HEK293 (cell line): ENCODE data around the gene SREBF1.

Experiments used
- FEZF1 ChIP-seq: fragments of 450-650 bp; formaldehyde crosslinking; IDR thresholded peaks from 2 replicates; pipeline ENCODE4 v1.5.1; 2016; ENCODE audit warnings: missing biosample characterization, missing genetic modification characterization
- HOXD13 ChIP-seq: sonication (generic); formaldehyde crosslinking; IDR thresholded peaks from 2 replicates; pipeline ENCODE4 v1.8.0; 2022; ENCODE audit warnings: missing genetic modification reagents, borderline replicate concordance
- MEIS1 ChIP-seq: sonication (generic); formaldehyde crosslinking; IDR thresholded peaks from 2 replicates; pipeline ENCODE4 v1.8.1; 2022; ENCODE audit warnings: missing genetic modification reagents, mild to moderate bottlenecking, borderline replicate concordance
- SP7 ChIP-seq: fragments of 450-650 bp; formaldehyde crosslinking; IDR thresholded peaks from 2 replicates; pipeline ENCODE4 v1.5.1; 2016; ENCODE audit warnings: missing biosample characterization, missing genetic modification characterization
- ZBTB1 ChIP-seq: fragments of 450-650 bp; formaldehyde crosslinking; IDR thresholded peaks from 2 replicates; pipeline ENCODE4 v1.5.1; 2016; ENCODE audit warnings: missing biosample characterization, missing genetic modification characterization
- ZFP37 ChIP-seq: fragments of 450-650 bp; formaldehyde crosslinking; IDR thresholded peaks from 2 replicates; pipeline ENCODE4 v1.5.1; 2016; ENCODE audit warnings: missing biosample characterization, missing genetic modification characterization
- ZNF132 ChIP-seq: fragments of 450-650 bp; formaldehyde crosslinking; IDR thresholded peaks from 2 replicates; pipeline ENCODE4 v1.5.1; 2017; ENCODE audit warnings: missing biosample characterization, missing genetic modification characterization, borderline replicate concordance
- ZNF202 ChIP-seq: fragments of 450-650 bp; formaldehyde crosslinking; IDR thresholded peaks from 2 replicates; pipeline ENCODE4 v1.5.1; 2016; ENCODE audit warnings: missing biosample characterization, missing genetic modification characterization, borderline replicate concordance
- ZNF211 ChIP-seq: fragments of 450-650 bp; formaldehyde crosslinking; IDR thresholded peaks from 2 replicates; pipeline ENCODE4 v1.5.1; 2016; ENCODE audit warnings: low read depth, missing biosample characterization, missing genetic modification characterization
- ZNF223 ChIP-seq: fragments of 450-650 bp; formaldehyde crosslinking; IDR thresholded peaks from 2 replicates; pipeline ENCODE4 v1.5.1; 2016; ENCODE audit warnings: missing biosample characterization, missing genetic modification characterization
- ZNF423 ChIP-seq: fragments of 450-650 bp; formaldehyde crosslinking; IDR thresholded peaks from 2 replicates; pipeline ENCODE4 v1.5.1; 2016; ENCODE audit warnings: missing biosample characterization, missing genetic modification characterization
- ZNF433 ChIP-seq: fragments of 450-650 bp; formaldehyde crosslinking; IDR thresholded peaks from 2 replicates; pipeline ENCODE4 v1.5.1; 2016; ENCODE audit warnings: missing biosample characterization, missing genetic modification characterization, low read depth
- ZNF48 ChIP-seq: fragments of 450-650 bp; formaldehyde crosslinking; IDR thresholded peaks from 2 replicates; pipeline ENCODE4 v1.5.1; 2016; ENCODE audit warnings: missing biosample characterization, missing genetic modification characterization
- ZNF501 ChIP-seq: fragments of 450-650 bp; formaldehyde crosslinking; IDR thresholded peaks from 2 replicates; pipeline ENCODE4 v1.5.1; 2016; ENCODE audit warnings: missing biosample characterization, missing genetic modification characterization
- ZNF544 ChIP-seq: fragments of 450-650 bp; formaldehyde crosslinking; IDR thresholded peaks from 2 replicates; pipeline ENCODE4 v1.5.0; 2017; ENCODE audit warnings: missing biosample characterization, missing genetic modification characterization
- ZNF561 ChIP-seq: fragments of 450-650 bp; IDR thresholded peaks from 2 replicates; pipeline ENCODE4 v1.5.1; 2018; ENCODE audit warnings: missing biosample characterization, missing genetic modification characterization, borderline replicate concordance
- ZNF623 ChIP-seq: fragments of 450-650 bp; formaldehyde crosslinking; IDR thresholded peaks from 2 replicates; pipeline ENCODE4 v1.5.1; 2016; ENCODE audit warnings: missing biosample characterization, missing genetic modification characterization
- TF ChIP-seq, protein P1 (sequence below): fragments of 450-650 bp; formaldehyde crosslinking; IDR thresholded peaks from 2 replicates; pipeline ENCODE4 v1.5.1; 2017; ENCODE audit warnings: missing biosample characterization, missing genetic modification characterization
- TF ChIP-seq, protein P2 (sequence below): fragments of 450-650 bp; formaldehyde crosslinking; optimal IDR thresholded peaks from 2 replicates; pipeline ENCODE3; 2016; ENCODE audit warnings: missing biosample characterization, mild to moderate bottlenecking, missing genetic modification characterization
- TF ChIP-seq, protein P3 (sequence below): fragments of 450-650 bp; formaldehyde crosslinking; IDR thresholded peaks from 2 replicates; pipeline ENCODE4 v1.5.1; 2016; ENCODE audit warnings: missing biosample characterization, missing genetic modification characterization
- TF ChIP-seq, protein P4 (sequence below): fragments of 450-650 bp; IDR thresholded peaks from 2 replicates; pipeline ENCODE4 v1.5.1; 2018; ENCODE audit warnings: missing biosample characterization, mild to moderate bottlenecking, missing genetic modification characterization
- TF ChIP-seq, protein P5 (sequence below): fragments of 450-650 bp; formaldehyde crosslinking; IDR thresholded peaks from 2 replicates; pipeline ENCODE4 v1.5.1; 2016; ENCODE audit warnings: missing biosample characterization, missing genetic modification characterization
- TF ChIP-seq, protein P6 (sequence below): fragments of 450-650 bp; formaldehyde crosslinking; IDR thresholded peaks from 2 replicates; pipeline ENCODE4 v1.5.1; 2016; ENCODE audit warnings: missing biosample characterization, missing genetic modification characterization
- TF ChIP-seq, protein P7 (sequence below): fragments of 450-650 bp; formaldehyde crosslinking; IDR thresholded peaks from 2 replicates; pipeline ENCODE4 v1.5.1; 2017; ENCODE audit warnings: missing biosample characterization, missing genetic modification characterization
- TF ChIP-seq, protein P8 (sequence below): fragments of 450-650 bp; formaldehyde crosslinking; IDR thresholded peaks from 2 replicates; pipeline ENCODE4 v1.5.1; 2016; ENCODE audit warnings: missing biosample characterization, missing genetic modification characterization

Gene SREBF1

DNA sequence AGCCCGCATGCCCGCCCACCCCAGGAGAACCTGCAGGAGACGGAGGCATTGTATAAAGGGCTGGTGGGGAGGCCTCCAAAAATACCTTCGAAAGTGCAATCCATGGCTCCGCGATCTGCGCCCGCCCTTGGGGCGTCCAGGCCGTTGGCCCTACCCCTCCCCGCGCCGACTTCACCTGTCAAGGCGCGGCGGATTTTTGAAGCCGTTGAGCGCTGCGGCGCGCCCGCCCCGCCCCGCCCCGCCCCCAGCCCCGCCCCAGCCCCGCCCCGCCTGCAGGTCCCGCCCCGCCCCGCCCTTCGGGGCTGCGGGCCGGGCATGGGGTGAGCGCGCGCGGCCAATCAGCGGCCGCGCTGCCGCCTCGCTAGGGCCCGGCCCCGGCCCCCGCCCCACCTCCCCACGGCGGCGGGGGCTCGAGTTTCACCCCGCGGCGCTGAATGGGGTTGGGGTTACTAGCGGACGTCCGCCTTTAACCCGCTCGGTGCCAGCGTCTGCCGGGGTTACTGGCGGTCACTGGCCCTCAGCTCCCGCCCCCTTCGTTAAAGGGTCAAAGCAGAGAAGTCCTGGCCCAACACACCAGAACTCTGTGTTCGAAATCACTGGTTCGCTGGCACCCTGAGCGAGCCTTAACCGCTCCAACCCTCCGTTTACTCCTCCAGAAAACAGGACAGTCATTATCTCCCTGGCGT, 13.2 kb downstream of the SREBF1 start (continued):
- TF ChIP-seq, protein P1, sequence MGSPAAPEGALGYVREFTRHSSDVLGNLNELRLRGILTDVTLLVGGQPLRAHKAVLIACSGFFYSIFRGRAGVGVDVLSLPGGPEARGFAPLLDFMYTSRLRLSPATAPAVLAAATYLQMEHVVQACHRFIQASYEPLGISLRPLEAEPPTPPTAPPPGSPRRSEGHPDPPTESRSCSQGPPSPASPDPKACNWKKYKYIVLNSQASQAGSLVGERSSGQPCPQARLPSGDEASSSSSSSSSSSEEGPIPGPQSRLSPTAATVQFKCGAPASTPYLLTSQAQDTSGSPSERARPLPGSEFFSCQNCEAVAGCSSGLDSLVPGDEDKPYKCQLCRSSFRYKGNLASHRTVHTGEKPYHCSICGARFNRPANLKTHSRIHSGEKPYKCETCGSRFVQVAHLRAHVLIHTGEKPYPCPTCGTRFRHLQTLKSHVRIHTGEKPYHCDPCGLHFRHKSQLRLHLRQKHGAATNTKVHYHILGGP (tag by site-specific recombination), result no peak
- TF ChIP-seq, protein P2, sequence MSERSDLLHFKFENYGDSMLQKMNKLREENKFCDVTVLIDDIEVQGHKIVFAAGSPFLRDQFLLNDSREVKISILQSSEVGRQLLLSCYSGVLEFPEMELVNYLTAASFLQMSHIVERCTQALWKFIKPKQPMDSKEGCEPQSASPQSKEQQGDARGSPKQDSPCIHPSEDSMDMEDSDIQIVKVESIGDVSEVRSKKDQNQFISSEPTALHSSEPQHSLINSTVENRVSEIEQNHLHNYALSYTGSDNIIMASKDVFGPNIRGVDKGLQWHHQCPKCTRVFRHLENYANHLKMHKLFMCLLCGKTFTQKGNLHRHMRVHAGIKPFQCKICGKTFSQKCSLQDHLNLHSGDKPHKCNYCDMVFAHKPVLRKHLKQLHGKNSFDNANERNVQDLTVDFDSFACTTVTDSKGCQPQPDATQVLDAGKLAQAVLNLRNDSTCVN (tag by site-specific recombination), result peak; percentile 61
- no peak for TF ChIP-seq MEIS1
- TF ChIP-seq ZNF561, result peak; percentile 28
- TF ChIP-seq ZNF433 (tag by site-specific recombination), result no peak
- no peak for TF ChIP-seq FEZF1 (tag by site-specific recombination)
- TF ChIP-seq ZNF544 (tag by site-specific recombination), result no peak
- 0 out of 2 replicates have a peak, but pooled peaks have one; percentile 25 for TF ChIP-seq ZNF202
- TF ChIP-seq, protein P3, sequence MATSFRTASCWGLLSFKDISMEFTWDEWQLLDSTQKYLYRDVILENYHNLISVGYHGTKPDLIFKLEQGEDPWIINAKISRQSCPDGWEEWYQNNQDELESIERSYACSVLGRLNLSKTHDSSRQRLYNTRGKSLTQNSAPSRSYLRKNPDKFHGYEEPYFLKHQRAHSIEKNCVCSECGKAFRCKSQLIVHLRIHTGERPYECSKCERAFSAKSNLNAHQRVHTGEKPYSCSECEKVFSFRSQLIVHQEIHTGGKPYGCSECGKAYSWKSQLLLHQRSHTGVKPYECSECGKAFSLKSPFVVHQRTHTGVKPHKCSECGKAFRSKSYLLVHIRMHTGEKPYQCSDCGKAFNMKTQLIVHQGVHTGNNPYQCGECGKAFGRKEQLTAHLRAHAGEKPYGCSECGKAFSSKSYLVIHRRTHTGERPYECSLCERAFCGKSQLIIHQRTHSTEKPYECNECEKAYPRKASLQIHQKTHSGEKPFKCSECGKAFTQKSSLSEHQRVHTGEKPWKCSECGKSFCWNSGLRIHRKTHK (tag by site-specific recombination), result no peak
- TF ChIP-seq, protein P4, sequence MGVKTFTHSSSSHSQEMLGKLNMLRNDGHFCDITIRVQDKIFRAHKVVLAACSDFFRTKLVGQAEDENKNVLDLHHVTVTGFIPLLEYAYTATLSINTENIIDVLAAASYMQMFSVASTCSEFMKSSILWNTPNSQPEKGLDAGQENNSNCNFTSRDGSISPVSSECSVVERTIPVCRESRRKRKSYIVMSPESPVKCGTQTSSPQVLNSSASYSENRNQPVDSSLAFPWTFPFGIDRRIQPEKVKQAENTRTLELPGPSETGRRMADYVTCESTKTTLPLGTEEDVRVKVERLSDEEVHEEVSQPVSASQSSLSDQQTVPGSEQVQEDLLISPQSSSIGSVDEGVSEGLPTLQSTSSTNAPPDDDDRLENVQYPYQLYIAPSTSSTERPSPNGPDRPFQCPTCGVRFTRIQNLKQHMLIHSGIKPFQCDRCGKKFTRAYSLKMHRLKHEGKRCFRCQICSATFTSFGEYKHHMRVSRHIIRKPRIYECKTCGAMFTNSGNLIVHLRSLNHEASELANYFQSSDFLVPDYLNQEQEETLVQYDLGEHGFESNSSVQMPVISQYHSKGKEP, result peak; percentile 51; the same call in 1 of the 2 replicates
- no peak for TF ChIP-seq ZFP37 (tag by site-specific recombination)
- no peak for TF ChIP-seq ZNF623 (tag by site-specific recombination)
- TF ChIP-seq ZNF132 (tag by site-specific recombination), result no peak
- TF ChIP-seq HOXD13, result no peak
- TF ChIP-seq ZNF423, result peak; percentile 64; the same call in 1 of the 2 replicates
- no peak for TF ChIP-seq ZNF211 (tag by site-specific recombination)
- TF ChIP-seq, protein P5, sequence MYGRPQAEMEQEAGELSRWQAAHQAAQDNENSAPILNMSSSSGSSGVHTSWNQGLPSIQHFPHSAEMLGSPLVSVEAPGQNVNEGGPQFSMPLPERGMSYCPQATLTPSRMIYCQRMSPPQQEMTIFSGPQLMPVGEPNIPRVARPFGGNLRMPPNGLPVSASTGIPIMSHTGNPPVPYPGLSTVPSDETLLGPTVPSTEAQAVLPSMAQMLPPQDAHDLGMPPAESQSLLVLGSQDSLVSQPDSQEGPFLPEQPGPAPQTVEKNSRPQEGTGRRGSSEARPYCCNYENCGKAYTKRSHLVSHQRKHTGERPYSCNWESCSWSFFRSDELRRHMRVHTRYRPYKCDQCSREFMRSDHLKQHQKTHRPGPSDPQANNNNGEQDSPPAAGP (tag by site-specific recombination), result peak; percentile 84
- no peak for TF ChIP-seq ZNF48 (tag by site-specific recombination)
- TF ChIP-seq ZBTB1 (tag by site-specific recombination), result no peak
- TF ChIP-seq, protein P6, sequence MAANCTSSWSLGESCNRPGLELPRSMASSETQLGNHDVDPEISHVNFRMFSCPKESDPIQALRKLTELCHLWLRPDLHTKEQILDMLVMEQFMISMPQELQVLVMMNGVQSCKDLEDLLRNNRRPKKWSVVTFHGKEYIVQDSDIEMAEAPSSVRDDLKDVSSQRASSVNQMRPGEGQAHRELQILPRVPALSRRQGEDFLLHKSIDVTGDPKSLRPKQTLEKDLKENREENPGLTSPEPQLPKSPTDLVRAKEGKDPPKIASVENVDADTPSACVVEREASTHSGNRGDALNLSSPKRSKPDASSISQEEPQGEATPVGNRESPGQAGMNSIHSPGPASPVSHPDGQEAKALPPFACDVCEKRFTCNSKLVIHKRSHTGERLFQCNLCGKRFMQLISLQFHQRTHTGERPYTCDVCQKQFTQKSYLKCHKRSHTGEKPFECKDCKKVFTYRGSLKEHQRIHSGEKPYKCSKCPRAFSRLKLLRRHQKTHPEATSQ, result no peak
- TF ChIP-seq ZNF223 (tag by site-specific recombination), result no peak
- TF ChIP-seq, protein P7, sequence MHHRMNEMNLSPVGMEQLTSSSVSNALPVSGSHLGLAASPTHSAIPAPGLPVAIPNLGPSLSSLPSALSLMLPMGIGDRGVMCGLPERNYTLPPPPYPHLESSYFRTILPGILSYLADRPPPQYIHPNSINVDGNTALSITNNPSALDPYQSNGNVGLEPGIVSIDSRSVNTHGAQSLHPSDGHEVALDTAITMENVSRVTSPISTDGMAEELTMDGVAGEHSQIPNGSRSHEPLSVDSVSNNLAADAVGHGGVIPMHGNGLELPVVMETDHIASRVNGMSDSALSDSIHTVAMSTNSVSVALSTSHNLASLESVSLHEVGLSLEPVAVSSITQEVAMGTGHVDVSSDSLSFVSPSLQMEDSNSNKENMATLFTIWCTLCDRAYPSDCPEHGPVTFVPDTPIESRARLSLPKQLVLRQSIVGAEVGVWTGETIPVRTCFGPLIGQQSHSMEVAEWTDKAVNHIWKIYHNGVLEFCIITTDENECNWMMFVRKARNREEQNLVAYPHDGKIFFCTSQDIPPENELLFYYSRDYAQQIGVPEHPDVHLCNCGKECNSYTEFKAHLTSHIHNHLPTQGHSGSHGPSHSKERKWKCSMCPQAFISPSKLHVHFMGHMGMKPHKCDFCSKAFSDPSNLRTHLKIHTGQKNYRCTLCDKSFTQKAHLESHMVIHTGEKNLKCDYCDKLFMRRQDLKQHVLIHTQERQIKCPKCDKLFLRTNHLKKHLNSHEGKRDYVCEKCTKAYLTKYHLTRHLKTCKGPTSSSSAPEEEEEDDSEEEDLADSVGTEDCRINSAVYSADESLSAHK, result 0 out of 2 replicates have a peak, but pooled peaks have one; percentile 41
- no peak for TF ChIP-seq ZNF501 (tag by site-specific recombination)
- peak; percentile 93 for TF ChIP-seq SP7 (tag by site-specific recombination)
- TF ChIP-seq, protein P8, sequence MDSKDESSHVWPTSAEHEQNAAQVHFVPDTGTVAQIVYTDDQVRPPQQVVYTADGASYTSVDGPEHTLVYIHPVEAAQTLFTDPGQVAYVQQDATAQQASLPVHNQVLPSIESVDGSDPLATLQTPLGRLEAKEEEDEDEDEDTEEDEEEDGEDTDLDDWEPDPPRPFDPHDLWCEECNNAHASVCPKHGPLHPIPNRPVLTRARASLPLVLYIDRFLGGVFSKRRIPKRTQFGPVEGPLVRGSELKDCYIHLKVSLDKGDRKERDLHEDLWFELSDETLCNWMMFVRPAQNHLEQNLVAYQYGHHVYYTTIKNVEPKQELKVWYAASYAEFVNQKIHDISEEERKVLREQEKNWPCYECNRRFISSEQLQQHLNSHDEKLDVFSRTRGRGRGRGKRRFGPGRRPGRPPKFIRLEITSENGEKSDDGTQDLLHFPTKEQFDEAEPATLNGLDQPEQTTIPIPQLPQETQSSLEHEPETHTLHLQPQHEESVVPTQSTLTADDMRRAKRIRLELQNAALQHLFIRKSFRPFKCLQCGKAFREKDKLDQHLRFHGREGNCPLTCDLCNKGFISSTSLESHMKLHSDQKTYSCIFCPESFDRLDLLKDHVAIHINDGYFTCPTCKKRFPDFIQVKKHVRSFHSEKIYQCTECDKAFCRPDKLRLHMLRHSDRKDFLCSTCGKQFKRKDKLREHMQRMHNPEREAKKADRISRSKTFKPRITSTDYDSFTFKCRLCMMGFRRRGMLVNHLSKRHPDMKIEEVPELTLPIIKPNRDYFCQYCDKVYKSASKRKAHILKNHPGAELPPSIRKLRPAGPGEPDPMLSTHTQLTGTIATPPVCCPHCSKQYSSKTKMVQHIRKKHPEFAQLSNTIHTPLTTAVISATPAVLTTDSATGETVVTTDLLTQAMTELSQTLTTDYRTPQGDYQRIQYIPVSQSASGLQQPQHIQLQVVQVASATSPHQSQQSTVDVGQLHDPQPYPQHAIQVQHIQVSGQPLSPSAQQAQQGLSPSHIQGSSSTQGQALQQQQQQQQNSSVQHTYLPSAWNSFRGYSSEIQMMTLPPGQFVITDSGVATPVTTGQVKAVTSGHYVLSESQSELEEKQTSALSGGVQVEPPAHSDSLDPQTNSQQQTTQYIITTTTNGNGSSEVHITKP (tag by site-specific recombination), result peak; percentile 83
